Fibroblast of mammary gland (primary cell): ENCODE measurements around the gene PDHB.

Source experiments
- DNase-seq: peaks from one replicate; pipeline ENCODE4 v3.0.0-alpha.2; 2010; ENCODE audit warnings: low read depth
- H3K4me3 ChIP-seq: 2 replicates; pipeline ENCODE4 v1.5.1; 2011; ENCODE audit warnings: low read depth, mild to moderate bottlenecking, low read length, moderate library complexity; ENCODE audit not compliant: control insufficient read depth
- CTCF ChIP-seq: conservative IDR thresholded peaks from 2 replicates; pipeline ENCODE4 v1.5.1; 2011; ENCODE audit warnings: low read depth, low read length, inconsistent platforms; ENCODE audit not compliant: control insufficient read depth, insufficient read depth

Gene PDHB

GRCh38 chr3:58473275-58473674 lies 39.6 kb upstream of the PDHB start:
- H3K4me3 ChIP-seq: no peak overlapping the region
- no peak for TF ChIP-seq CTCF
- no peak for DNase-seq

GRCh38 chr3:58471025-58471887 lies 37.6 kb upstream of the PDHB start:
- peak; percentile 86 for DNase-seq
- no peak overlapping the region for H3K4me3 ChIP-seq
- no peak for TF ChIP-seq CTCF

DNA sequence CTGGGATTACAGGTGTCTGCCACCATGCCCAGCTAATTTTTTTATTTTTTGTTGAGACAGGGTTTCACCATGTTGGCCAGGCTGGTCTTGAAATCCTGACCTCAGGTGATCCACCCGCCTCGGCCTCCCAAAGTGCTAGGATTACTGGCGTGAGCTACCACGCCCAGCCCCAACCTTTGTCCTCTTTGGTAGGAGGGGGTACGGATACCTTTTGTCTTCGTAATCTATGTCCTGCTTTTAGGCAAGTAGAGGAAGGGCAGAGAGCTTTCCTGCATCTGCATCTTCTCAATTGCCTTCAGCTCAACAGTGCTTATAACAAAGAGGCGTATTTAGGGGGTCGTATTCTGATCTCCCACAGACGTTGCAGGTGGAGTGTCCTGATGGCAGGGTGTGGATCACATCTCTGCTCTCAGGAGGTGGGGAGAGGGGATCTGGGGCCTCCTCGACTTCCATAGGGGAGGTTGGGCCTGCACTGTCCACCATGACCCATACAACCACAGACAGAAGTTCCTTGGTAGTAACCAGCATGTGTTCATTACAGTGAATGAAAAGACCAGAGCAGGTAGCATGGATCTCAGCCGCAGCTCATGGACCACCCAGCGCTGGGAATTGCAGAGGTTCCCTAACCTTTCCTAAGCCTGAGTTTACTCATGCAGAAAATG lies 36.9 kb upstream of the PDHB start:
- no peak for TF ChIP-seq CTCF
- DNase-seq: no peak
- no peak overlapping the region for H3K4me3 ChIP-seq

DNA sequence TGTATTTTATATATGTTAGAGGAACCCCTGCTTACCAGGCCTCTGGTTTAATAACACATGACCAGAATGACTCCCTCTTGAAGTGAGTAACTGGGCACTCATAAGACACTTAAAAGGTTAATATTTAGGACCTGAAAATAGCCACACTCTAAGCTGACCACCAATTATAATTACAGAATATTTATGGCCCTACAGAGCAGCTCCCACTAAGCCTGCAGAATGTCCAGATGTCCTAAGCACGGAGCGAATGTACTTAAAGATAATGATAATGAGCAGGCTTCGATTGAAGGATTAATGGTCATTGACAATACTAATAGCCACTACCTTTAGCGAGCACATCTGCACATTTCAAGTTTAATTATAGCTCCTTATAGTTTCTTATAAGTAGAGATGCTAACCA lies 35.5 kb upstream of the PDHB start:
- TF ChIP-seq CTCF: no peak
- DNase-seq: no peak
- no peak overlapping the region for H3K4me3 ChIP-seq

DNA sequence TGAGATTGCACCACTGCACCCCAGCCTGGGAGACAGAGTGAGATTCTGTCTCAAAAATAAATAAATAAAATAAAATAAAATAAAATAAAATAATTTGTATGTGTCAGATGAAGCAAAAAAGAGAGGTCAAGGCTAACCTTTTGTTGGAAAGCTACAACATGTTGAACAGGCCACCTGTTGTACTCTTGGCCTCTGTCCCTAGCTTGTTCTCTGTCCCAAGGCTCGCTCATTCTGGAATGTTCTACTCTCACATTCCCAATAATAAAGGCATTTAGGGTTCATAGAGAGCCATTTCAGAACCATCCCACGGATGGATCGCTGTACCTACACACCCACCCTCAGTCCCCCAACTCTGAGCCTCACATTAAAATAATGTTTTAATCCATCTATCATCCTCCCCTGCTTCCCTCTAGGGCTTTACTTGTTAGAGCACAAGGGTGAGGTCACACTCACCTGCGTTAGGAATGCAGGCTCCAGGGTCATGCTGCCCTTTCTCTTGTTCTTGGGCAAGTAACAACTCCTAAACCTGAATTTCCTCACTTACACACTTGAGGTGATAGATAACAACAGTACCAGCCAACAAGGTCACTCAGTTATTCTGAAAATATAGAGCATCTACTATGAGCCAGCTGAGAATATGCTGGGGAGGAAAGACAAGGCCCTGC lies 33.4 kb upstream of the PDHB start:
- DNase-seq: no peak
- no peak for TF ChIP-seq CTCF
- H3K4me3 ChIP-seq: no peak overlapping the region

DNA sequence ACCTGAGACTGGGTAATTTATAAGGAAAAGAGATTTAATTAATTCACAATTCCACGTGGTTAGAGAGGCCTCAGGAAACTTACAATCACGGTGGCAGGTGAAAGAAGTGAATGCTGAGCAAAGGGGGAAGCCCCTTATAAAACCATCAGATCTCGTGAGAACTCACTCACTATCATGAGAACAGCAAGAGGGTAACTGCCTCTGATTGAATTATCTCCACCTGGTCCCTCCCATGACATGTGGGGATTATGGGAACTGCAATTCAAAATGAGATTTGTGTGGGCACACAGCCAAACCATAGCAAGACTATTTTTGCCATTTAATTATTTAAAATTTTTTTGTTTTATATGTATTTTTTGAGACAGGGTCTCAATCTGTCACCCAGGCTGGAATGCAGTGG lies 31.2 kb upstream of the PDHB start:
- DNase-seq: no peak
- no peak for TF ChIP-seq CTCF
- no peak overlapping the region for H3K4me3 ChIP-seq
